Muscle layer of duodenum (tissue), 2 donors: ENCODE measurements around the gene QRFP.

Experiments used
- H3K27ac ChIP-seq: one replicate; pipeline ENCODE4 v1.7.0; 2013; ENCODE audit warnings: mild to moderate bottlenecking, low read length
- H3K27me3 ChIP-seq: one replicate; pipeline ENCODE4 v1.7.0; 2013; ENCODE audit warnings: low read depth, mild to moderate bottlenecking, control low read depth, low read length
- H3K36me3 ChIP-seq, 2 donors: one replicate each; pipeline ENCODE4 v1.7.0; 2013; ENCODE audit warnings: low read length in 2 of 2, control low read depth in 1 of 2, mild to moderate bottlenecking in 1 of 2; ENCODE audit not compliant: insufficient read depth in 2 of 2, control insufficient read depth in 1 of 2
- H3K4me1 ChIP-seq, 2 donors: one replicate each; pipeline ENCODE4 v1.7.0; 2013; ENCODE audit warnings: low read length in 2 of 2, mild to moderate bottlenecking in 2 of 2, control low read depth in 1 of 2, moderate library complexity in 1 of 2; ENCODE audit not compliant: insufficient read depth in 2 of 2, control insufficient read depth in 1 of 2
- H3K4me3 ChIP-seq, 2 donors: one replicate each; pipeline ENCODE4 v1.7.0; 2013; ENCODE audit warnings: low read length in 2 of 2, low read depth in 1 of 2, mild to moderate bottlenecking in 1 of 2
- H3K9me3 ChIP-seq, 2 donors: one replicate each; pipeline ENCODE4 v1.7.0; 2013; ENCODE audit warnings: low read length in 2 of 2, control low read depth in 1 of 2, mild to moderate bottlenecking in 1 of 2; ENCODE audit not compliant: control insufficient read depth in 1 of 2
- donor health status: healthy.

Gene QRFP

GRCh38 chr9:130932255-130933079, 35.9 kb upstream of the QRFP start:
- H3K27me3 ChIP-seq: peaks cover 29% of the 10 kb centered on the region
- no peak overlapping the region for H3K4me3 ChIP-seq
- no peaks in the 10 kb centered on the region for H3K36me3 ChIP-seq
- H3K4me1 ChIP-seq: peaks cover 0 to 21% of the 10 kb centered on the region in 2 donors
- no peaks in the 10 kb centered on the region for H3K9me3 ChIP-seq
- H3K27ac ChIP-seq: no peak overlapping the region

DNA sequence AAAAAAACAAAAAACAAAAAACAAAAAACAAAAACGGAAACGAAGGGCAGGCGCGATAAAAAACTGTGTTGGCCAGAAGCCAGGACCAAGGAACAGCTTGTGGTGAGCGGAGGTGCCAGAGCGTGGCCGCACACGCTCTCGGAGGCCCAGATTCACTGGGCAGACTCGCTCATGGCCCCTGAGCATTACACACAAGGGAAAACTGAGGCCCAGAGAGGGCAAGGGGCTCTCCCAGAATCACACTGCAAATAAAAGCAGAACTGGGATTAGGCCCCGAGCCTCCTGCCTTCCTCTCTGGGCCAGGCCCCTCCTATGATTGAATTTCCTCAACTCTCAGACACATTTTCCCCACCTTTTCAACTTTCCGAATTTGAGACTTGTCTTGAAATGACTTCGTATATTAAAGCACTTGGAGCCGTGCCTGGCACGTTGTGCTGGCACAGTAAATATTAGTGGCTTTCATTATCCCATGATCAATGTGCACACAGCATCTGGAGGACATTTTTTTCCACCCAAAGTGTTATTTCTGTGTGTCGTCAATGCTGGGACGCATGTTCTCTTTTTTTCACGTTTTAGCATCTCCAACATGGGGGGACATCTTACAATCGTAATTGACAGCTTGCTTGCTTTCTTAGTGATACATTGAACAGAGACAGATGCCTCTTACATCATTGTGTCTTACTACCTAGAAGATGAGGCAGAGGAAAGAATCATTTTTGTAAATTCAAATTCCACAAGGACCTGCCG, 35.1 kb upstream of the QRFP start:
- Histone ChIP-seq H3K9me3 (no peaks in the 10 kb centered on the region), H3K36me3 (no peaks in the 10 kb centered on the region), H3K4me3 (no peak overlapping the region), H3K27me3 (peaks cover 21% of the 10 kb centered on the region), H3K27ac (no peak overlapping the region), H3K4me1 (peaks cover 0 to 21% of the 10 kb centered on the region in 2 donors)

DNA sequence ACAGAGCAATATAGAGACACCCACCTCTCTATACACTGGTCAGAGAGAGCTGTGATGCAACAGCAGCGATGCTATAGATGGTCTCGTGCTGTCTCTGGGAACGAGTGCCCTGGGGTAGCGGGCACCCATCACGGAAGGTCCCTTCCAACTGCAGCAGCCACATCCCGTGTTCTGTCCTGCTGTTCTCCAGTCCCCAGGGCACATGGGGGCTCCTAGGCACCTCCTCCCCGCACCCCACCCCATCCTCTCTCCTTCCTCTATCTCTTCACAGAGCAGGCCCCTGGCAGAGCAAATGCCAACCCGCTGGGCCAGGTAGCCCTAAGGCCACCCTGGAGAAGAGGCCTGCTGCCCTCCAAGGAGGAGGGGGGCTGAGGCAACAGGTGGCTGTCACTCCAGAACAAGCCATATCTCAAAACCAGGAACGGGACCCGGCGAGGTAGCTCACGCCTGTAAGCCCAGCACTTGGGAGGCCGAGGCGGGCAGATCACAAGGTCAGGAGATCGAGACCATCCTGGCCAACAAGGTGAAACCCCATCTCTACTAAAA, 34.3 kb upstream of the QRFP start:
- peaks cover 0 to 21% of the 10 kb centered on the region in 2 donors for H3K4me1 ChIP-seq
- H3K27ac ChIP-seq: no peak overlapping the region
- no peak overlapping the region for H3K4me3 ChIP-seq
- H3K27me3 ChIP-seq: peaks cover 14% of the 10 kb centered on the region
- H3K9me3 ChIP-seq: no peaks in the 10 kb centered on the region
- no peaks in the 10 kb centered on the region for H3K36me3 ChIP-seq

- Histone ChIP-seq H3K9me3 (no peaks in the 10 kb centered on the region), H3K4me3 (no peak overlapping the region), H3K36me3 (no peaks in the 10 kb centered on the region), H3K27ac (no peak overlapping the region), H3K4me1 (peaks cover 0 to 21% of the 10 kb centered on the region in 2 donors), H3K27me3 (peaks cover 8% of the 10 kb centered on the region)
Measured at GRCh38 chr9:130930132-130930803, 33.7 kb upstream of the QRFP start.

DNA sequence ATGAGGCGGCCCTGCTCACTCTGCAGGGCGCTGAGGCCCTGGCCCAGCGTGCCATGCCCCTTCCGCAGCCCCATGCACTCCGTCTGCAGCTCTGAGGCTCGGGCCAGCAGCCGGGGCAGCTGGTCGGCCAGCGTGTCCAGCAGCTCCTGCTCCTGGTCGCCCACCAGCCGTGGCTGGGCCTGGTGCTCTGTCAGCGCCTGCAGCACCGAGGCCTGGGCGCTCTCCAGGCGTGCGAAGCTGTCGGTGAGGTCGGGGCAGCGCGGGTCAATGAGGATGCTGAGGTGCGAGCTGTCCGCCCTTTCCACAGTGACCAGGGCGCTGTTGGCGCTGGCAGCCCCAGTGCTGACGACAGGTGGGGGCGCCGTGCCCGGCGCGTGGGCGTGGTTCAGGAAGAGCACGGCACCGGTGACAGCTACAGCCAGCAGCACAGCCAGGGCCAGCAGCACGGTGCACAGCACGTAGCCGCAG, 33.0 kb upstream of the QRFP start:
- H3K4me3 ChIP-seq: no peak overlapping the region
- H3K36me3 ChIP-seq: no peaks in the 10 kb centered on the region
- H3K27me3 ChIP-seq: peaks cover 1% of the 10 kb centered on the region
- no peaks in the 10 kb centered on the region for H3K9me3 ChIP-seq
- peaks cover 0 to 21% of the 10 kb centered on the region in 2 donors for H3K4me1 ChIP-seq
- no peak overlapping the region for H3K27ac ChIP-seq

GRCh38 chr9:130927995-130928900, 31.6 kb upstream of the QRFP start:
- no peak overlapping the region for H3K4me3 ChIP-seq
- peaks cover 0 to 19% of the 10 kb centered on the region in 2 donors for H3K4me1 ChIP-seq
- no peaks in the 10 kb centered on the region for H3K36me3 ChIP-seq
- H3K27ac ChIP-seq: no peak overlapping the region
- H3K9me3 ChIP-seq: no peaks in the 10 kb centered on the region
- no peaks in the 10 kb centered on the region for H3K27me3 ChIP-seq

DNA sequence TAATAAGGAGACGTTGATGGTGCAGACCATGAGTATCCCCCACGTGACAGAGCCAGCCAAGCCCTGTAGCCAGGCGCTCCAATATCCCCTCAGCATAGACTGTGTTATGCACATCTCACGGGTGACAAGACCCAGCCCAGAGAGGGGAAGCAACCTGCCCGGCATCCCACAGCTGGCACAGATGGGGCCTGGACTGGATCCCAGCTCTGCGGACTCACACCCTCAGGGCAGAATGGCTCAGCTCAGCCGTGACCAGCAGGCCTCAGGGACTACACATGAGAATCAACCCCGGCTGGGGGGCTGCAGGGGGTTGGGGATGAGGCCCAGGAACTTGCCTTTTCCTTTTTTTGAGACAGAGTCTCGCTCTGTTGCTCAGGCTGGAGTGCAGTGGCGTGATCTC, 30.7 kb upstream of the QRFP start:
- H3K4me1 ChIP-seq: peaks cover 0 to 11% of the 10 kb centered on the region in 2 donors
- no peaks in the 10 kb centered on the region for H3K27me3 ChIP-seq
- H3K4me3 ChIP-seq: no peak overlapping the region
- H3K27ac ChIP-seq: no peak overlapping the region
- no peaks in the 10 kb centered on the region for H3K9me3 ChIP-seq
- H3K36me3 ChIP-seq: no peaks in the 10 kb centered on the region

DNA sequence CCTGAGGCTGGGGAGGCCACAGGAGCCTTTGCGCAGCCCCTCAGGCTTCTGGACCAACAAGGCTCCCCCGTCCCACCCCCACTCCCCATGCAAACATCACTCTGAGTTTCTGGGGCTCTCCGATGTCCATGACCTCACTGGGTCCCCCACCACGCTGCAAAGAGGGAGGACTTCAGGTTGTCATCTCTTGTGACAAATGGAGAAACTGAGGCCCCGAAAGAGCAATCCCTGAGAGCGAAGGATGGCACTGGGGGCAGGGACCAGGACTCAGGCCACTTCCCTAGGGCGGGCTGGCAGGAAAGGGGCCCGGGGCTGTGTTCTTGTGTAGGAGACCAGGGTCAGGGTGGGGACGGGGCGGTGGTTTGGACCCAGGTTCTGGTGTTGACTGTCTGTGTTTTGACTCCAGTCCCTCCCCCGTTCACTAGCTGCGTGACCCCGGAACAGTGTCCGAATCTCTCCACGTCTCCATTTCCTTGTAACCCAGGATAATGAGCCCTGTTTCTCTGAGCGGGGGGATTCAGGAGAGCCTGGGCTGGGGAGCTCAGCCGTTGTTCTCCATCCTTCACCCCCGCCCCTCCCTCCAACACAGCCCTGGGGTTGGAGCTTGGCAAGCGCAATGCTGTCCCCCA, 28.6 kb upstream of the QRFP start:
- Histone ChIP-seq H3K4me3 (no peak overlapping the region), H3K9me3 (no peaks in the 10 kb centered on the region), H3K27me3 (no peaks in the 10 kb centered on the region), H3K4me1 (peaks cover 0 to 11% of the 10 kb centered on the region in 2 donors), H3K36me3 (no peaks in the 10 kb centered on the region), H3K27ac (no peak overlapping the region)

DNA sequence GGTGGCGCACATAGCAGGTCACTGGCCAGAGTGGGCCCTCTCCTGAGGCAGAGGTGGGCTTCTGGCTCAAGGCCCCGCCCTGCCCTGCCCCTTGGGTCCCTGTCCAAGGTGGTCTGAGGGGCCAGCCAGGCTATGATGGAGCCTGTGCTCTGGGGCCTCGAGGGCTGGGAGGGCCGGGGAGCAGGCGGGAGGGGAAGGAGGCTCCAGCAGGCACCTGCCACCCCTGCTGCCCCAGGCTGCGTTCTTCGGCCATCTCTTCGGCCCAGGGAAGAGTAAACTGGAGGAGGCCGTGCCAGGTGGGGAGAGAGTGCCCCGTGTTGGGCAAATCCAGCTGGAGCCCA, 27.8 kb upstream of the QRFP start:
- Histone ChIP-seq H3K4me1 (peaks cover 0 to 11% of the 10 kb centered on the region in 2 donors), H3K27ac (no peak overlapping the region), H3K4me3 (no peak overlapping the region), H3K36me3 (no peaks in the 10 kb centered on the region), H3K27me3 (no peaks in the 10 kb centered on the region), H3K9me3 (no peaks in the 10 kb centered on the region)
